Heart right ventricle (tissue), 16 donors: ENCODE data around the gene SLIT1. TPM values are rescaled to one million over a fixed set of nuclear protein-coding genes. Genes with fewer than 3 reads are reported as not detected.

Experiments used
- ATAC-seq, 8 donors: fragments of 200-7000 bp; cut with Tn5 transposase; one replicate each; pipeline ENCODE4 v1.9.1; 2020; ENCODE audit warnings: mild to moderate bottlenecking in 8 of 8, moderate library complexity in 8 of 8, moderate number of reproducible peaks in 1 of 8
- DNase-seq, 2 donors: peaks; one replicate each; pipeline ENCODE4 v3.0.0-alpha.2; 2020
- H3K27ac ChIP-seq, 10 donors: fragments of 200-600 bp; sonication (generic) in 2 of 10; one replicate each; pipeline versions ENCODE4 v1.5.0 to v1.8.0; 2020 to 2022; ENCODE audit warnings: mild to moderate bottlenecking in 3 of 10
- H3K27me3 ChIP-seq, 7 donors: fragments of 200-600 bp; one replicate each; pipeline ENCODE4 v1.8.0; 2021 to 2022; ENCODE audit warnings: mild to moderate bottlenecking in 2 of 7
- H3K36me3 ChIP-seq, 9 donors: fragments of 200-600 bp; sonication (generic) in 1 of 9; one replicate each; pipeline versions ENCODE4 v1.5.0 to v1.8.0; 2020 to 2022; ENCODE audit warnings: mild to moderate bottlenecking in 2 of 9
- H3K4me1 ChIP-seq, 9 donors: fragments of 200-600 bp; sonication (generic) in 1 of 9; one replicate each; pipeline versions ENCODE4 v1.5.0 to v1.8.0; 2020 to 2022; ENCODE audit warnings: mild to moderate bottlenecking in 4 of 9
- H3K4me3 ChIP-seq, 10 donors: fragments of 200-600 bp; sonication (generic) in 2 of 10; one replicate each; pipeline versions ENCODE4 v1.5.0 to v1.8.0; 2020 to 2022; ENCODE audit warnings: mild to moderate bottlenecking in 7 of 10, moderate library complexity in 2 of 10
- H3K9me3 ChIP-seq, 11 donors: fragments of 200-600 bp in 10 of 11; sonication (generic) in 2 of 11; one replicate each; pipeline versions ENCODE4 v1.5.0 to v1.8.0; 2013 to 2022; ENCODE audit warnings: mild to moderate bottlenecking in 2 of 11, control low read depth in 1 of 11, moderate library complexity in 1 of 11
- CTCF ChIP-seq, 9 donors: fragments of 200-600 bp; sonication (generic) in 2 of 9; IDR thresholded peaks; one replicate each; pipeline versions ENCODE4 v1.5.0 to v1.8.0; 2021 to 2022; ENCODE audit warnings: antibody characterized with exemption in 9 of 9, mild to moderate bottlenecking in 5 of 9, moderate library complexity in 1 of 9
- WGBS, 2 donors: extraction: QIAGEN DNeasy Blood & Tissue Kit; methylation state at CpG; one replicate each; pipeline ENCODE4 v1.1.7; 2013; ENCODE audit warnings: inconsistent platforms in 1 of 2; 5-methylcytosine and 5-hydroxymethylcytosine counted together
- intact Hi-C, 10 donors: fragments of 100-400 bp; cut with DNase I; formaldehyde crosslinking; loops; one replicate each; pipeline versions ENCODE4 v1.11.1 to v1.14.2; 2022
- polyA plus RNA-seq, 2 donors: library from polyadenylated mRNA; stranded (reverse); fragments of 200-250 nt; gene quantifications; one replicate each; pipeline ENCODE4 v1.2.3, GENCODE V29; 2013
- total RNA-seq, 10 donors: library from RNA; stranded (reverse); fragmentation: NEBNext Ultra II Directional in 3 of 10; extraction: Animal tissue kit (Norgen Biotek cat#: 25700) in 3 of 10; gene quantifications; one replicate each; pipeline versions ENCODE4 v1.2.1 to v1.2.4, GENCODE V29; 2021 to 2023
- donor health status: Arrhythmogenic right ventricular cardiomyopathy.
- donor health status: ischemic (EF 13 %, LVEDD 7.1; RV severe dilation, severe dysfunction).
- donor health status: healthy with polysubstance abuse.
- donor health status: DM: no; HTN: yes; CAD: no.
- donor health status: DM: no; HTN: no; CAD: no.
- donor health status: ischemic (EF 25% LVEDD 6.9; RV normal size, moderate dysfunction).
- donor health status: ischemic (EF 25% LVEDD 5.7; RV mildly dilated, moderate dysfunction).
- donor health status: healthy.
- donor health status: DM: yes; HTN: yes; CAD: no.
- donor health status: Ischemic cardiomyopathy.
- donor health status: ischemic (EF 35%, LVEDD 5.7; RV mildly dilated, moderate dysfunction).
- donor health status: nonischemic (EF 11% LVEDD 7.7; RV severe dilation, severe dysfunction).
- donor health status: DM: yes; HTN: yes; CAD: no.
- donor health status: PGD.
- donor health status: ischemic (EF 29% LVEDD 5.4; RV normal size, mild dysfunction).
- donor health status: nonischemic (EF 23%, LVEDD 6.1; RV moderate dilation, normal function).

The SLIT1 gene
- total and polyA plus RNA-seq, 12 donors, result 0.04 to 0.31 (median 0.13) TPM; not detected in 1

GRCh38 chr10:97007417-97007816 is 178.3 kb downstream of the SLIT1 start:
- H3K4me1 ChIP-seq, result no peaks in the 10 kb centered on the region
- TF ChIP-seq CTCF (IDR thresholded peaks at IDR 0.05), result no peak
- no peaks in the 10 kb centered on the region for H3K36me3 ChIP-seq
- ATAC-seq, result no peak
- H3K4me3 ChIP-seq, result no peak overlapping the region
- peaks cover 0 to 25% (median 13%) of the 10 kb centered on the region in 11 donors for H3K9me3 ChIP-seq
- no peak for DNase-seq
- 36 to 95% methylated on average over 1 of the region's 1 CpG for WGBS, 2 donors
- intact Hi-C loops, result no loop called here
- no peak overlapping the region for H3K27ac ChIP-seq
- no peaks in the 10 kb centered on the region for H3K27me3 ChIP-seq

- H3K27me3 ChIP-seq, result no peaks in the 10 kb centered on the region
- peaks cover 0 to 25% (median 13%) of the 10 kb centered on the region in 11 donors for H3K9me3 ChIP-seq
- DNase-seq (no peak), ATAC-seq (no peak)
- H3K36me3 ChIP-seq, result no peaks in the 10 kb centered on the region
- TF ChIP-seq CTCF (IDR thresholded peaks at IDR 0.05), result no peak
- H3K4me3 ChIP-seq, result no peak overlapping the region
- intact Hi-C loops, result no loop called here
- H3K4me1 ChIP-seq, result no peaks in the 10 kb centered on the region
- H3K27ac ChIP-seq, result no peak overlapping the region
- 74 to 78% methylated on average over 6 of the region's 6 CpGs for WGBS, 2 donors
Observed at GRCh38 chr10:97006364-97006763, 179.4 kb downstream of the SLIT1 start.

GRCh38 chr10:97005349-97005748 is 180.4 kb downstream of the SLIT1 start:
- DNase-seq (no peak), ATAC-seq (no peak)
- H3K36me3 ChIP-seq, result no peaks in the 10 kb centered on the region
- no peak for TF ChIP-seq CTCF (IDR thresholded peaks at IDR 0.05)
- H3K4me3 ChIP-seq, result no peak overlapping the region
- 88% methylated on average over 5 of the region's 5 CpGs for WGBS, 2 donors
- H3K27me3 ChIP-seq, result no peaks in the 10 kb centered on the region
- intact Hi-C loops, result no loop called here
- H3K27ac ChIP-seq, result no peak overlapping the region
- no peaks in the 10 kb centered on the region for H3K4me1 ChIP-seq
- peaks cover 0 to 25% (median 13%) of the 10 kb centered on the region in 11 donors for H3K9me3 ChIP-seq

- Histone ChIP-seq H3K27me3 (no peaks in the 10 kb centered on the region), H3K9me3 (peaks cover 0 to 25% (median 13%) of the 10 kb centered on the region in 11 donors), H3K4me1 (no peaks in the 10 kb centered on the region), H3K36me3 (no peaks in the 10 kb centered on the region), H3K27ac (no peak overlapping the region), H3K4me3 (no peak overlapping the region)
- WGBS, 2 donors, result 90 to 94% methylated on average over 10 of the region's 10 CpGs
- intact Hi-C loops, result no loop called here
- ATAC-seq (no peak), DNase-seq (no peak)
- TF ChIP-seq CTCF (IDR thresholded peaks at IDR 0.05), result no peak
Observed at GRCh38 chr10:97004591-97004990, 181.2 kb downstream of the SLIT1 start.
